GM19023 (cell line): ENCODE results near the gene HPS4.

ENCODE experiments used
- ATAC-seq: cut with Tn5 transposase; IDR thresholded peaks from one replicate; pipeline ENCODE4 v1.9.1; 2021; ENCODE audit warnings: mild to moderate bottlenecking, moderate library complexity; ENCODE audit not compliant: unreplicated experiment

HPS4 gene

DNA sequence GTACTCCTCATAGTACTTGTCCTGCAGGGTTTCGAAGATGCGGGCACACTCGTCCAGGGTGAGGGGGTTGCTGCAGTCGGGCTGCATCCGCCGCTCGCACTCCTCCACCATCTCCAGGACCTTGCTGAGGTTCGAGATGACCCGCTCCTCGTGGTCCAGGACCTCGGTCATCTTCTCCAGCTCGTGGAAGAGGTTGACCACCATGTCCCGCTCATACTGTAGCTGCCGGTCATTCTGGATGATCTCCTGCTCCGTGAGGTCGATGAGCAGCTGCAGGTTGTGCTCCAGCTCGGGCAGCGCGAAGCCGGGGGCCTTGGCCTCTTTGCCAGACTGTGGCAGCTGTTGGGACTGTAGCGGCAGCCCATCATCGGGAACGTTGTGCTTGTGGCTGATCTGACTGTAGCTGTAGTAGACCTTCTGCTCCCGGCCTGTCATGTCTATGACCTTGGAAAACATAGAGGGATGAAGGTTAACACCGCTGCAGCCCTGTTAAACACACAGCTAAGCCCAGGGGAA, 15.7 kb upstream of the HPS4 start:
- no peak for ATAC-seq

- no peak for ATAC-seq
These were observed 12.9 kb upstream of the HPS4 start for GRCh38 chr22:26496456-26496855.

GRCh38 chr22:26494506-26494905, 10.9 kb upstream of the HPS4 start:
- ATAC-seq = no peak

DNA sequence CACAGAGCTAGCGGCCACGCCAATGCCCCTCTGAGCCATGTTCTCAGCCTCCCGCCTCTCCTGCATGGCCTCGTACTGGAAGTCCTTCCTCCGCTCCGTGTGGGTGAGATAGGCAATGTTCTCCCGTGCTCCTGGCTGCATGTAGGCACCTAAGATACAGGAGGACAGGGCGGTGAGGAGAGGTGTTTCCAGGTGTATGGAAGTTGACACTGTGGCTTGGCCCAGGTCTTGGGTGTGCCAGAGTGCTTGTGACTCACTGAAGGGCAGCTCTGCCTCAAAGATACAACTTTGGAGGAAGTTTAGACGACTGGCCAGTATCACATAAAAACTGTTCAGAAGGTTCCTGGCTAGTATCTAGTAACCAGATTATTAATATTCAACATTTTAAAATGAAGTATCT, 8.6 kb upstream of the HPS4 start:
- no peak for ATAC-seq

DNA sequence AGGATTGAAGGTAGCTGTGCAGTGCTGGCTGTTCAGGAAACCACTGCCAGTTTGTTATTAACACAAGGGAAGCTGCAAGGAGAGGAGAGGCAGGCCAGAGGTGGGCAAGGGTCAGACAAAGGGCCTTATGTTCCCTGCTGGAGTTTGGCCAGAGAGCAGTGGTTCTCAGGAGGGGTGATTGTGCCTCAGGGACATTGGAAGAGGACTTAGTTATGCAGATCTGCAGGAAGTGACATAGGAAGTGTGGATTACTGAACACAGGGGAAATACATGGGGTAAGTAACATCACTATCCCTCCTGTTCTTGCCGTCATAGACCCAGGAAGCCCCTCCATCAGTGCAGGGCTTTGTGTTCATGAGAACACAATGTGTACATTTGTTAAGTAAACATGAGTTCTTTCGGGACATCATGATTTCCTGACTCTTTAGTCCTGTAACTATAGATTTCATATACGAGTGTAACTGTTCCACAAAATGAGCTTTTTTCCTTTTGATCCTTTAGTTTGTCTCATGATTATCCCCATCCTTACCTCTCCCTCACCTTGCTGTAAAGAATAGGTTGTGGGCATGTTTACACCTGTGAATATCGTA, 6.0 kb upstream of the HPS4 start:
- ATAC-seq = no peak

- no peak for ATAC-seq
These were observed 4.4 kb upstream of the HPS4 start for GRCh38 chr22:26487996-26488395.

GRCh38 chr22:26486394-26486793, 2.8 kb upstream of the HPS4 start:
- ATAC-seq = no peak

- ATAC-seq = no peak
These were observed 2.3 kb upstream of the HPS4 start for GRCh38 chr22:26485806-26486390.

DNA sequence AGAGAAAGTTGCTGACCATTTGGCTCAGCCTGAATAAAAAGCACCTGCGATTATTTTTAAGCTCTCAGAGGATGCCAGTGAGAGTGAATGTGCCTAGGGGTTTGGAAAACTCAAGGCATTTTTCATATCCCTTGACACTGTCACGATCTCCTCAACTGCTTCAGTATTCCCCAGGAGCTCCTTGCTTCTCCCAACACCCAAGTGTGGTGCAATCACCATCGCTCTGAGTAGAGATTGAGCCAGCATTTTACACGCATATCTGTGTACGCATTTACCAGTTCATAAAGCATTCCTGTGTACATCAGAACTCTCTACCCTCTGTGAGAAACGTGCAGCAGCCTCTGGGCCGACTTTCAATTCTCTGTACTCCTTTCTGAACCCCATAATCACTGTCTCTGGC, 1.4 kb upstream of the HPS4 start:
- ATAC-seq = no peak

- no peak for ATAC-seq
These were observed 750 bp upstream of the HPS4 start for GRCh38 chr22:26484360-26484706.

DNA sequence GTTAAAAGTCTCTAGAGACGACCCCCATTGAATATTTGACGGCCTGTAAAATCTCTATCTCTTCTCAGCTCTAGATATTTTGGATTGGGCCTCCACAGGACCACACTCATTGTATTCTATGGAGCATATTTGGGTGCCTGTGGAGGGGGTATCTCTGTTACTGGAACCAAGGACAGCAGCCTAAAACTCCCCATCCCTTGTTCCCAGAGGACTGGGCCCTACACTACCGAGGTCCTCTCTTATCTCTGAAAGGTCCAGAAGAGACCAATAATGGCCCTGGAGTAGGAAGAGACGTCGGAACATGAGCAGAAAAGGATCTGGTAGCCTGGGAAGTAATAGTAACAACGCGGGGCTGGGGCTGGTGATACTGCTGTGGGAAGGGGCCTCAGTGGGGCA, 542 bp downstream of the HPS4 start:
- ATAC-seq = no peak

DNA sequence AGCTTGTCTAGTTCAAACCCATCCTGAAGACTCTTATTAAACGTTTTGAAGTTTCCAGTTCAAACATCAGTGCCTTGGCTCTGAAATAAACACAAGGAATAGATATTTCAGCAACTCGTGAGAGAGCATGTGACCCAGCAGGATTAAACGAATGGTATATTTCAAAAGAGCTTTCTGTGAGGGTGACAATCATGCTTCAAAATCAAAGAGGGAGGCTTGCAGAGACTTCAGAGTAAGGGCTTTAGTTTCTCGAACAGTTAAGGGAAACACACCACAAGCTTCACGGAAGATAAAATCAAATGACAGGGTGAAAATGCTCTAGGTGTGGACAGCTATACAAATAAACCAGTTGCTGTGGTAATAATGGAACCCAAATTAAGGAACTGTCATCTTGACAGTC, 1.4 kb downstream of the HPS4 start:
- ATAC-seq = no peak

DNA sequence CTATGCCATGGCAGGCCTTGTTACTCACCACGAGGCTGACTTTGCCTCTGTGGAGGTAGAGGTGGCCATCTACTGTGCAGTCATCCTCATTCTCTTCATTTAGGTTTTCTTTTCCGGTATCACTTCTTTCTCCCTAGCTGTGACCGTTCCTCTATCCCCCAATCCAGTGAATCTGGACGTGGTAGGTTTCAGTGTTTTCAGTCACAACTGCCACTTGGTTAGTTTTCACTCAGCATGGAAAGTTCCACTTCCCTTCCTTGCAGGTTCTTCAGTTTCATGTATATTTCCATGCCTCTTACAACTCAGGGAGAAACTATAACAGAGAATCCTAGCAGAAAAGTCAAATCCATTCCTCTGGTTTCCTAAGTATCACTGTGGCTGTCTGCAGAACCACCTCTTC, 1.9 kb downstream of the HPS4 start:
- ATAC-seq = no peak

DNA sequence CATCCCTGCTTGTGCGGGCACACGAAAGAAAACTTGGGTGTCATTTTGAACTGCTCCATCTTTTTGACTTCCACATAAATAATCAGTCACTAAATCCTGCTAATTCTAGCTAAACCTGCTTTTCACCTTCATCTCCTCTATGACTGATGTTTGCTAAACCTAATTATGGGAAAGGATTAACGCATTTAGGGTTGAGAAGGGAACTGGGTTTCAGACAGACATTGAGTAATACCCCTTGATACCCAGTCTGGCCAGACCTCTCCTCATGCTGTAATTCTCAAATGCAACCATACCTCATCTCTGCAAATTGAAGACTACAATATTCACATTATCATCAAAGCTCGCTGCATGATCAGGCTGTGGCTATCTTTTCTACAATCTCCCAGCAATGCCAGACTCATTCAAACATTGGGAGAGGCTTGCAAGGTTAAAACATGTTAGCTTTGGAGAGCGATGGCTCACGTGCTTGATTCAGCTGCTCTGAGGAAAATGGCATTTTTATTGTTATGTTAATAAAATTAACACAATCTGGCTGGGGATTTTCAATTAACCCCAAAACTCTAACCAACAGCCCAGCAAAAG, 2.4 kb downstream of the HPS4 start:
- no peak for ATAC-seq

GRCh38 chr22:26480611-26480932, 3.0 kb downstream of the HPS4 start:
- ATAC-seq = no peak

GRCh38 chr22:26479792-26480610, 3.6 kb downstream of the HPS4 start:
- no peak for ATAC-seq

DNA sequence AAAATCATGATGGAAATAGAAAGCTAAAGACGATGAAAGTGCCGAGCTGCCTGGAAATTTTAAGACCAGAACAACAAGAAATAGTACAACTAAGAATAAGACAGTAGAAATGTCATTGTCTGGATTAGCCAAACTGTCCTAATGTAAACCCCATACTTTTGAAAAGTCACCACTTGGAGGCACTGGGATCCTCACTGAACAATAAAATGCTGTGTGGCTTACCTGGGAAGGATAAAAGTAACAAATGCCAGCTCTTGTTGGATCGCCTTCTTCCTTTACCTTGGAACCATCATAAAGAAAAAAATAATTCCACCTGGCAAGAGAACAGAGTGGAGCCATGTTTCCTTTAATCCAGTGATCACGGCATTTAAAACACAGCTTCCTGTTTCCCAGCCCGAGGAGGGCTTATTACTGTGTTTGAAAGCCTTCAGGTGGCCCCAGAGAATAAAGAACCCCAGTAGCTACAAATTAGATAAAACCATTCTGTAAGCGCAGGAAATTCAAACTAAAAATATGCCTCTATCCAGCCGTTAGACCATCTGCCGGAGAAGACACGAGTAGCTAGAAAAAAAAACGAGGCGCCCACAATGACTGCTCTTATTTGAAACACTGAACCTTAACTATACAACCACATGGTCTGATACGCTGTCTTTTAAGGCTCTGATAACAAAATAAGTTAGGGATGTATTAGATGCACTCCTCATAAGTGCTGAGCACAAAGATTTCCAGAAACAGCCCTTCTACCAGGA, 4.4 kb downstream of the HPS4 start:
- no peak for ATAC-seq

DNA sequence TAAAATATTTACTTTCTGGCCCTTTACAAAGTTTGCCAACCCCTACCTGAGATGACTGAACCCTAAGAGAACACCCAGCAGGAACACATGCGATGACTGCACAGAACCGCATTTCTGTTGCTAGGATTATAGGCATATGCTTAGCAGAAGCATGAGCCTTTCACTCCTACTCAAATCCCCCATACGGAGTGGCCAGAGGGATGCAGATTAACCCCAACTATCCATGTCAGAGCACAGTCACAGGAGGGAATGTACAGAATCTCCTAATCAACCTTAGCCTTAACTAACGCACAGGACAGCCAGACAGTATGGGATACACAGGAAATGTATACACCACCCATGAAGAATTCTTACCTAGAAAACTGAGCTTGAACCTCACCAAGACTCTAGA, 6.2 kb downstream of the HPS4 start:
- ATAC-seq = no peak

DNA sequence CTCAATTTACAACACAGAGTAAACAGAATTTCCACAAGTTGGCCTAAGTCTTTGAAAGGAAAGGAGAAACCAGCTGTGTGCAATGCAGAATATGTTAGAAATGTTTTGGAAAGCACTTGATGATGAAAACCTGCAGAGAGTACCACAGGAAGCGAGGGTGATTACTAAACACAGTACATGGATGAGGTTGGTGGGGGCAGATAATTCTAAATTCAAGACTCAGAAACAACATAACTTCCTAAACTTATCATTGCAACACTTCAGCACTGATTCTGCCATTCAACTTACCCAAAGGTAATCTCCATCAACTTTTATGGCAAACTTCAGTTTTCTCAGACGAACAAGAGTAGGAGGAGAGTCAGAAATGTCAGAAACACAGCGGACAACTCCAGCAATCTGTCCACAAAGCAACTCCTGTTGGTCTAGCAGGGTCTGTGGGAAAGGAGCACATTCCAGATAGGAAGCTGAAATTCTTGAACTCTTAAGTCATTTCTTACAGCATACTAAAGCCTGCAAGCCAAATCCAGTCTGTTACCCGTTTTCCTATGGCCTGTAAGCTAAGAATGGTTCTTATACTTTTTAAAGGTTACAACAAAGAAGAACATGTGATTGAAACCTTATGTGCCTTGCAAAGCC, 6.8 kb downstream of the HPS4 start:
- no peak for ATAC-seq

GRCh38 chr22:26474682-26475081, 8.9 kb downstream of the HPS4 start:
- ATAC-seq = no peak

DNA sequence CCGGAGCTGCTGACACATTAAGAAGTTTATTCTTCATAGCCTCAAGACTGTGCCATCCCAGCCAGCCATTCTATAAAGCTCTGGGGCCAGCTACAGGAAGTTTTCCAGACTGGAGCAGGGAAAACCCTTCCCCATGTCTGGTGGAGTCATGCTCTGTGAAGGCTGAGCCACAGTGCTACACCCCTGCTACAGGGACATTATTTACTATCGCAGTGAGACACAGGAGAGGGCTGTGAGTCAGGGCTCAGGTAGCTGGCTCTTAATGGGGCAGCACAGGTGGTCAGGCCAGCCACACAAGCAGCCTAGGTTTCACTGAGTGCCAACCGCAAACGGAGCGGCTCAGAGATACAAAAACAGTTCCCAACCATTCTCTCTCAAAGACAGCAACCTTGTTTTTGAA, 12.1 kb downstream of the HPS4 start:
- no peak for ATAC-seq
